Measurements from ENCODE around the gene ZNF280C.

The ZNF280C gene

GRCh38 chrX:130179170-130179569, 89.5 kb downstream of the ZNF280C start:
- FAIRE-seq (no peak), DNase-seq (ENCODE audit: insufficient read length, low spot score) (no peak)
- TF ChIP-seq CTCF (IDR thresholded peaks at IDR 0.05; ENCODE audit: insufficient read depth, missing control alignments) = no peak

GRCh38 chrX:130176942-130177341, 91.8 kb downstream of the ZNF280C start:
- FAIRE-seq (no peak), DNase-seq (ENCODE audit: insufficient read length, low spot score) (no peak)
- TF ChIP-seq CTCF (IDR thresholded peaks at IDR 0.05; ENCODE audit: insufficient read depth, missing control alignments) = no peak

- DNase-seq (ENCODE audit: insufficient read length, low spot score) = no peak
- no peak for FAIRE-seq
Measured at GRCh38 chrX:130176354-130176776, 92.3 kb downstream of the ZNF280C start.

GRCh38 chrX:130174937-130175336, 93.8 kb downstream of the ZNF280C start:
- FAIRE-seq = no peak
- DNase-seq (ENCODE audit: insufficient read length, low spot score) = no peak
- TF ChIP-seq CTCF (IDR thresholded peaks at IDR 0.05; ENCODE audit: insufficient read depth, missing control alignments) = no peak

More at GRCh38 chrX:130176354-130176776, 92.3 kb downstream of the ZNF280C start:
- no peak for TF ChIP-seq CTCF (IDR thresholded peaks at IDR 0.05; ENCODE audit: insufficient read depth, missing control alignments)

GRCh38 chrX:130174045-130174704, 94.5 kb downstream of the ZNF280C start:
- no peak for FAIRE-seq
- no peak for DNase-seq (ENCODE audit: insufficient read length, low spot score)

GRCh38 chrX:130173190-130173895, 95.4 kb downstream of the ZNF280C start:
- TF ChIP-seq CTCF (IDR thresholded peaks at IDR 0.05; ENCODE audit: insufficient read depth, missing control alignments) = no peak
- DNase-seq (ENCODE audit: insufficient read length, low spot score) = no peak
- FAIRE-seq = no peak

More at GRCh38 chrX:130174045-130174704, 94.5 kb downstream of the ZNF280C start:
- no peak for TF ChIP-seq CTCF (IDR thresholded peaks at IDR 0.05; ENCODE audit: insufficient read depth, missing control alignments)

All from D721Med (cell line).